Keratinocyte (primary cell): ENCODE data around the gene GNB5. TPM values are rescaled to one million over a fixed set of nuclear protein-coding genes. Genes with fewer than 3 reads are reported as not detected.

Source experiments
- DNase-seq: peaks from one replicate; pipeline ENCODE4 v3.0.0-alpha.2; 2011; ENCODE audit warnings: low read depth, missing footprints, low spot score
- FAIRE-seq: peaks from 2 replicates; lab custom pipeline; 2011; peaks lifted over from hg19 to GRCh38; lab: Jason Lieb, UNC
- H2AFZ ChIP-seq: 2 replicates; pipeline ENCODE4 v1.6.0; 2012; ENCODE audit warnings: low read length, control low read depth, inconsistent platforms; ENCODE audit not compliant: control insufficient read depth
- H3K27ac ChIP-seq: 2 replicates; pipeline ENCODE4 v1.5.1; 2011; ENCODE audit warnings: low read length; ENCODE audit not compliant: control insufficient read depth, insufficient read depth
- H3K27me3 ChIP-seq: 3 replicates; pipeline ENCODE4 v1.6.0; 2011; ENCODE audit warnings: low read length; ENCODE audit not compliant: control insufficient read depth, insufficient read depth; ENCODE audit errors: extremely low read depth
- H3K36me3 ChIP-seq, 2 experiments: 2 replicates in 1 of 2; 3 replicates in 1 of 2; pipeline ENCODE4 v1.5.1; 2011; ENCODE audit warnings: low read length in 2 of 2, mild to moderate bottlenecking in 1 of 2; ENCODE audit not compliant: control insufficient read depth in 2 of 2, insufficient read depth in 2 of 2; ENCODE audit errors: extremely low read depth in 1 of 2
- H3K4me1 ChIP-seq: 3 replicates; pipeline ENCODE4 v1.5.1; 2011; ENCODE audit warnings: low read length; ENCODE audit not compliant: control insufficient read depth, insufficient read depth; ENCODE audit errors: extremely low read depth
- H3K4me2 ChIP-seq: 3 replicates; pipeline ENCODE4 v1.6.0; 2011; ENCODE audit warnings: low read depth, low read length; ENCODE audit not compliant: control insufficient read depth, insufficient read depth; ENCODE audit errors: extremely low read depth
- H3K4me3 ChIP-seq, 3 experiments: fragments of 200-600 bp in 1 of 3; sonication (generic) in 1 of 3; 2 replicates in 2 of 3; 3 replicates in 1 of 3; pipeline ENCODE4 v1.5.1; 2011 to 2016; ENCODE audit warnings: low read length in 3 of 3, mild to moderate bottlenecking in 3 of 3, control low read depth in 2 of 3, inconsistent platforms in 1 of 3, low read depth in 1 of 3, mixed read lengths in 1 of 3, mixed run types in 1 of 3, moderate library complexity in 1 of 3; ENCODE audit not compliant: control insufficient read depth in 2 of 3, insufficient read depth in 2 of 3; ENCODE audit errors: extremely low read depth in 1 of 3
- H3K79me2 ChIP-seq: 2 replicates; pipeline ENCODE4 v1.6.0; 2012; ENCODE audit warnings: low read length; ENCODE audit not compliant: control insufficient read depth, insufficient read depth
- H3K9ac ChIP-seq: 3 replicates; pipeline ENCODE4 v1.6.0; 2011; ENCODE audit warnings: low read length; ENCODE audit not compliant: control insufficient read depth, insufficient read depth; ENCODE audit errors: extremely low read depth
- H3K9me1 ChIP-seq: 3 replicates; pipeline ENCODE4 v1.6.0; 2011; ENCODE audit warnings: low read length; ENCODE audit not compliant: control insufficient read depth, insufficient read depth; ENCODE audit errors: extremely low read depth
- H3K9me3 ChIP-seq: 2 replicates; pipeline ENCODE4 v1.5.1; 2012; ENCODE audit warnings: low read depth, low read length; ENCODE audit not compliant: control insufficient read depth
- H4K20me1 ChIP-seq: 3 replicates; pipeline ENCODE4 v1.6.0; 2011; ENCODE audit warnings: low read length; ENCODE audit not compliant: control insufficient read depth, insufficient read depth; ENCODE audit errors: extremely low read depth
- CTCF ChIP-seq, 3 experiments: IDR thresholded peaks in 1 of 3; conservative IDR thresholded peaks in 1 of 3; optimal IDR thresholded peaks in 1 of 3; 2 replicates in 2 of 3; 3 replicates in 1 of 3; pipeline versions ENCODE3 to v1.5.1; 2011; ENCODE audit warnings: low read length in 3 of 3, mild to moderate bottlenecking in 3 of 3, moderate library complexity in 2 of 3, control low read depth in 1 of 3, inconsistent platforms in 1 of 3; ENCODE audit not compliant: insufficient read depth in 2 of 3; ENCODE audit errors: extremely low read depth in 1 of 3
- EZH2 ChIP-seq: IDR thresholded peaks from one replicate; pipeline ENCODE4 v1.6.1; 2012; ENCODE audit warnings: inconsistent platforms, mild to moderate bottlenecking, low read length, moderate library complexity
- dilution Hi-C: fragments of 300-500 bp; cut with MboI; formaldehyde crosslinking; loops from one replicate; pipeline ENCODE4 v1.7.0; 2020; ENCODE audit warnings: low sequenced_read_pairs; ENCODE audit not compliant: extremely low pct_ligation_motif_present
- polyA plus RNA-seq, 5 experiments: library from polyadenylated mRNA; depleted of rRNA in 3 of 5; stranded (reverse) in 3 of 5; stranded (forward) in 1 of 5; unstranded in 1 of 5; fragments of >200 nt; gene quantifications; 1 replicate in 1 of 5; 2 replicates in 3 of 5; 3 replicates in 1 of 5; pipeline versions ENCODE4 v1.2.1 to v1.2.3, GENCODE V29; 2011 to 2012; ENCODE audit warnings: missing spikeins in 2 of 5, low read depth in 1 of 5, low replicate concordance in 1 of 5

The GNB5 gene
- polyA plus RNA-seq, 1 donor (not counting 4 experiments of a cell fraction or from before 2014, with no cell fraction given) = 25.8 TPM

GRCh38 chr15:52124270-52124880 lies 66.8 kb downstream of the GNB5 start:
- dilution Hi-C loops = no loop called here
- TF ChIP-seq EZH2 (no peak), CTCF (optimal IDR thresholded peaks at IDR 0.05 in 1 of 3, IDR thresholded peaks at IDR 0.05 in 1 of 3, conservative IDR thresholded peaks at IDR 0.05 in 1 of 3; ENCODE audit: extremely low read depth in 1 of 3, insufficient read depth in 2 of 3, low read length in 3 of 3) (no peak)

DNA sequence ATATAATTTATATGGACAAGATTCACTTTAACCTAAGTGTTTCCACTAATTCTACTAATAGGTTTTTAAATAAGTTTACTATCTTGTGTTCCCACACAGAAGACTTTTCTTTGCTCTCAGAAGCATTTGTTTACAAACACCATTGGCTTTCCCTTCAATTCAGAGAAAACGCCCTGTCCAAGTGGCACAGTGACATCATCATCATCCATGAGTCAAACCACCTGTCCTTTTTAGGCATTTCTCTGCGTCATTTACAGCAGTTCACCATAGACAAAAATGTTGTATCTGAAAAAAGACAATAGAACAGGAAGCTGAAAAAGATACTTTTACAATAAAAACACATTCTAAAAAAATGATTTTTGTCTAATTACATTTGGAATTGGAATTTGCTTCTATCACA lies 69.3 kb downstream of the GNB5 start:
- no peak for DNase-seq
- Histone ChIP-seq H4K20me1 (no peaks in the 10 kb centered on the region), H2AFZ (no peak overlapping the region), H3K4me3 (no peak overlapping the region), H3K36me3 (peaks cover 0 to 2% of the 10 kb centered on the region in 2 experiments), H3K9me1 (no peaks in the 10 kb centered on the region), H3K9me3 (no peaks in the 10 kb centered on the region), H3K27ac (no peak overlapping the region), H3K27me3 (no peaks in the 10 kb centered on the region), H3K79me2 (no peaks in the 10 kb centered on the region), H3K4me2 (no peak overlapping the region), H3K9ac (no peak overlapping the region), H3K4me1 (peaks cover 14% of the 10 kb centered on the region)
- TF ChIP-seq EZH2 (no peak), CTCF (optimal IDR thresholded peaks at IDR 0.05 in 1 of 3, IDR thresholded peaks at IDR 0.05 in 1 of 3, conservative IDR thresholded peaks at IDR 0.05 in 1 of 3; ENCODE audit: extremely low read depth in 1 of 3, insufficient read depth in 2 of 3, low read length in 3 of 3) (no peak)
- dilution Hi-C loops = no loop called here
- no peak for FAIRE-seq

More at GRCh38 chr15:52124270-52124880, 66.8 kb downstream of the GNB5 start:
- H3K9me1 ChIP-seq = no peaks in the 10 kb centered on the region
- H3K4me3 ChIP-seq = peak overlapping the region in 1 of 3 experiments; percentile 0
- H2AFZ ChIP-seq = peak overlapping the region; percentile 50
- no peaks in the 10 kb centered on the region for H3K9me3 ChIP-seq
- peak overlapping the region; percentile 53 for H3K27ac ChIP-seq
- peak; percentile 99 for FAIRE-seq
- H3K36me3 ChIP-seq = peaks cover 0 to 2% of the 10 kb centered on the region in 2 experiments
- peaks cover 14% of the 10 kb centered on the region for H3K4me1 ChIP-seq
- peak overlapping the region; percentile 49 for H3K4me2 ChIP-seq
- H3K79me2 ChIP-seq = no peaks in the 10 kb centered on the region
- H4K20me1 ChIP-seq = no peaks in the 10 kb centered on the region
- no peak overlapping the region for H3K9ac ChIP-seq
- DNase-seq = no peak
- no peaks in the 10 kb centered on the region for H3K27me3 ChIP-seq
